ENCODE data around the gene NFE2L3.

The NFE2L3 gene

GRCh38 chr7:26187380-26188205, 35.6 kb downstream of the NFE2L3 start:
- no peak overlapping the region for H3K4me3 ChIP-seq (ENCODE audit: low read depth, low read length)
- TF ChIP-seq CTCF (IDR thresholded peaks at IDR 0.05; ENCODE audit: control insufficient read depth, extremely low read depth, insufficient read depth): no peak
- no peak for DNase-seq (ENCODE audit: low read depth)

- H3K4me3 ChIP-seq (ENCODE audit: low read depth, low read length): no peak overlapping the region
- DNase-seq (ENCODE audit: low read depth): no peak
- no peak for TF ChIP-seq CTCF (IDR thresholded peaks at IDR 0.05; ENCODE audit: control insufficient read depth, extremely low read depth, insufficient read depth)
Measured at GRCh38 chr7:26188206-26188956, 36.4 kb downstream of the NFE2L3 start.

- H3K4me3 ChIP-seq (ENCODE audit: low read depth, low read length): no peak overlapping the region
- no peak for TF ChIP-seq CTCF (IDR thresholded peaks at IDR 0.05; ENCODE audit: control insufficient read depth, extremely low read depth, insufficient read depth)
- DNase-seq (ENCODE audit: low read depth): no peak
Measured at GRCh38 chr7:26188957-26189541, 37.1 kb downstream of the NFE2L3 start.

GRCh38 chr7:26189697-26190096, 37.7 kb downstream of the NFE2L3 start:
- no peak overlapping the region for H3K4me3 ChIP-seq (ENCODE audit: low read depth, low read length)
- no peak for DNase-seq (ENCODE audit: low read depth)
- TF ChIP-seq CTCF (IDR thresholded peaks at IDR 0.05; ENCODE audit: control insufficient read depth, extremely low read depth, insufficient read depth): no peak

- H3K4me3 ChIP-seq (ENCODE audit: low read depth, low read length): no peak overlapping the region
- no peak for DNase-seq (ENCODE audit: low read depth)
- no peak for TF ChIP-seq CTCF (IDR thresholded peaks at IDR 0.05; ENCODE audit: control insufficient read depth, extremely low read depth, insufficient read depth)
Measured at GRCh38 chr7:26190417-26190869, 38.4 kb downstream of the NFE2L3 start.

GRCh38 chr7:26191233-26191973, 39.4 kb downstream of the NFE2L3 start:
- no peak for DNase-seq (ENCODE audit: low read depth)
- TF ChIP-seq CTCF (IDR thresholded peaks at IDR 0.05; ENCODE audit: control insufficient read depth, extremely low read depth, insufficient read depth): no peak
- H3K4me3 ChIP-seq (ENCODE audit: low read depth, low read length): no peak overlapping the region

All from LNCaP clone FGC (cell line).